HepG2 (cell line): ENCODE data around the gene DNAJC7. TPM values are rescaled to one million over a fixed set of nuclear protein-coding genes. Genes with fewer than 3 reads are reported as not detected.
A peak's percentile ranks its signal among the peaks of the same experiment; 100 is the strongest.

Source experiments
- HNF4A ChIP-seq: sonication (generic); formaldehyde crosslinking; IDR thresholded peaks from 2 replicates; pipeline ENCODE4 v1.4.0; 2020; ENCODE audit warnings: missing genetic modification reagents
- MTA1 ChIP-seq: sonication (generic); formaldehyde crosslinking; IDR thresholded peaks from 2 replicates; pipeline ENCODE4 v1.4.0; 2020; ENCODE audit warnings: missing genetic modification reagents, mild to moderate bottlenecking, borderline replicate concordance
- NFYC ChIP-seq: IDR thresholded peaks from 2 replicates; pipeline ENCODE4 v1.6.1; 2016; ENCODE audit warnings: missing genetic modification reagents, missing compliant biosample characterization
- POGZ ChIP-seq: sonication (generic); formaldehyde crosslinking; IDR thresholded peaks from 2 replicates; pipeline ENCODE4 v1.4.0; 2020; ENCODE audit warnings: mild to moderate bottlenecking, missing genetic modification reagents
- REL ChIP-seq: sonication (generic); formaldehyde crosslinking; conservative IDR thresholded peaks from 2 replicates; pipeline ENCODE4 v1.8.0; 2022; ENCODE audit warnings: mild to moderate bottlenecking, missing genetic modification reagents, moderate library complexity
- ZFY ChIP-seq: sonication (generic); formaldehyde crosslinking; IDR thresholded peaks from 2 replicates; pipeline ENCODE4 v1.4.0; 2020; ENCODE audit warnings: missing genetic modification reagents
- ZMYM4 ChIP-seq: sonication (generic); formaldehyde crosslinking; IDR thresholded peaks from 2 replicates; pipeline ENCODE4 v1.8.1; 2023; ENCODE audit warnings: mild to moderate bottlenecking, missing genetic modification reagents
- ZNF142 ChIP-seq: sonication (generic); formaldehyde crosslinking; IDR thresholded peaks from 2 replicates; pipeline ENCODE4 v1.4.0; 2020; ENCODE audit warnings: missing genetic modification reagents
- ZNF280B ChIP-seq: sonication (generic); formaldehyde crosslinking; IDR thresholded peaks from 2 replicates; pipeline ENCODE4 v1.5.0; 2020; ENCODE audit warnings: missing genetic modification reagents, mild to moderate bottlenecking, borderline replicate concordance
- ZNF687 ChIP-seq: sonication (generic); formaldehyde crosslinking; IDR thresholded peaks from 2 replicates; pipeline ENCODE4 v1.5.1; 2020; ENCODE audit warnings: mild to moderate bottlenecking, missing genetic modification reagents, moderate library complexity
- ZNF768 ChIP-seq: sonication (generic); formaldehyde crosslinking; IDR thresholded peaks from 2 replicates; pipeline ENCODE4 v1.4.0; 2020; ENCODE audit warnings: missing genetic modification reagents
- ZNF773 ChIP-seq: sonication (generic); formaldehyde crosslinking; IDR thresholded peaks from 2 replicates; pipeline ENCODE4 v1.4.0; 2020; ENCODE audit warnings: missing genetic modification reagents, borderline replicate concordance
- polyA plus RNA-seq, 8 experiments: library from polyadenylated mRNA; depleted of rRNA in 3 of 8; stranded (reverse) in 7 of 8; unstranded in 1 of 8; fragments of >200 nt; fragmentation: Illumina TruSeq in 4 of 8; extraction: Trizol in 4 of 8; gene quantifications; 2 replicates each; pipeline versions ENCODE4 v1.2.1 to v1.2.3, GENCODE V29; 2011 to 2016; ENCODE audit warnings: low read depth in 4 of 8, missing spikeins in 1 of 8, mixed read lengths in 1 of 8; ENCODE audit not compliant: insufficient read depth in 1 of 8
- total RNA-seq, 5 experiments: library from RNA; depleted of rRNA; stranded (reverse); fragments of >200 nt; fragmentation: Illumina TruSeq; extraction: Trizol; gene quantifications; 2 replicates each; pipeline ENCODE4 v1.2.3, GENCODE V29; 2016; ENCODE audit warnings: low read depth in 1 of 5
- TF ChIP-seq, protein P1 (sequence below): sonication (generic); formaldehyde crosslinking; IDR thresholded peaks from 2 replicates; pipeline ENCODE4 v1.4.0; 2020; ENCODE audit warnings: missing genetic modification reagents

Gene DNAJC7
- total and polyA plus RNA-seq, 2 of the 13 experiments (the other 11 are each of a cell fraction or from before 2014, with no cell fraction given): 47.7 to 132 TPM

DNA sequence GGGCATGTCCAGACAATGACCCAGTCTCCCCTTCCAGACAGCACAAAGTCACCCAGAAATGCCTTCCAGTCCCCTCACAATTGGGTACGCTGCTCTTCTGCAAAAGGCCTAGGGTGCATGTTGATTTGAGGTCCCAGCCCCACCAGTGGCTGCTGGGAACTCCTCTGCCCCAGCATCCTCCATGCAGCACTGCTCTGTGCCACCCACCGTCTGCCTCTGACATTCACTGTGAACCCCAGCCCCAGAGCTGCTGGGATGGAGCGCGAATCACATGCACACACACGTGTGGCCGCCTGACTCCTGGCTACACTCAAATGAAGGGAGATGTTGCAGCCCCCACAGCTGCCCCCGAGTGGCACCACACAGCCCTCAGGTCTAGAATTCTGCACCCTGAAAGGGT lies 34.4 kb upstream of the DNAJC7 start (continued):
- no peak for TF ChIP-seq POGZ (CRISPR knock-in tag)
- TF ChIP-seq ZNF280B: 0 out of 2 replicates have a peak, but pooled peaks have one; percentile 24
- peak; percentile 55 for TF ChIP-seq ZNF687 (CRISPR knock-in tag)
- TF ChIP-seq, protein P1, sequence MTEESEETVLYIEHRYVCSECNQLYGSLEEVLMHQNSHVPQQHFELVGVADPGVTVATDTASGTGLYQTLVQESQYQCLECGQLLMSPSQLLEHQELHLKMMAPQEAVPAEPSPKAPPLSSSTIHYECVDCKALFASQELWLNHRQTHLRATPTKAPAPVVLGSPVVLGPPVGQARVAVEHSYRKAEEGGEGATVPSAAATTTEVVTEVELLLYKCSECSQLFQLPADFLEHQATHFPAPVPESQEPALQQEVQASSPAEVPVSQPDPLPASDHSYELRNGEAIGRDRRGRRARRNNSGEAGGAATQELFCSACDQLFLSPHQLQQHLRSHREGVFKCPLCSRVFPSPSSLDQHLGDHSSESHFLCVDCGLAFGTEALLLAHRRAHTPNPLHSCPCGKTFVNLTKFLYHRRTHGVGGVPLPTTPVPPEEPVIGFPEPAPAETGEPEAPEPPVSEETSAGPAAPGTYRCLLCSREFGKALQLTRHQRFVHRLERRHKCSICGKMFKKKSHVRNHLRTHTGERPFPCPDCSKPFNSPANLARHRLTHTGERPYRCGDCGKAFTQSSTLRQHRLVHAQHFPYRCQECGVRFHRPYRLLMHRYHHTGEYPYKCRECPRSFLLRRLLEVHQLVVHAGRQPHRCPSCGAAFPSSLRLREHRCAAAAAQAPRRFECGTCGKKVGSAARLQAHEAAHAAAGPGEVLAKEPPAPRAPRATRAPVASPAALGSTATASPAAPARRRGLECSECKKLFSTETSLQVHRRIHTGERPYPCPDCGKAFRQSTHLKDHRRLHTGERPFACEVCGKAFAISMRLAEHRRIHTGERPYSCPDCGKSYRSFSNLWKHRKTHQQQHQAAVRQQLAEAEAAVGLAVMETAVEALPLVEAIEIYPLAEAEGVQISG (CRISPR knock-in tag): 0 out of 2 replicates have a peak, but pooled peaks have one; percentile 18
- TF ChIP-seq NFYC: no peak
- TF ChIP-seq HNF4A (CRISPR knock-in tag): 0 out of 2 replicates have a peak, but pooled peaks have one; percentile 5
- TF ChIP-seq ZNF768 (CRISPR knock-in tag): peak; percentile 27; the same call in 1 of the 2 replicates
- TF ChIP-seq REL: no peak
- TF ChIP-seq ZFY: peak; percentile 3; the same call in 1 of the 2 replicates
- TF ChIP-seq ZNF773: no peak
- no peak for TF ChIP-seq ZMYM4 (CRISPR knock-in tag)
- TF ChIP-seq ZNF142: peak; percentile 63; the same call in 1 of the 2 replicates
- TF ChIP-seq MTA1 (CRISPR knock-in tag): peak; percentile 30; the same call in 1 of the 2 replicates
